ENCODE data around the gene PLP1.

The PLP1 gene

DNA sequence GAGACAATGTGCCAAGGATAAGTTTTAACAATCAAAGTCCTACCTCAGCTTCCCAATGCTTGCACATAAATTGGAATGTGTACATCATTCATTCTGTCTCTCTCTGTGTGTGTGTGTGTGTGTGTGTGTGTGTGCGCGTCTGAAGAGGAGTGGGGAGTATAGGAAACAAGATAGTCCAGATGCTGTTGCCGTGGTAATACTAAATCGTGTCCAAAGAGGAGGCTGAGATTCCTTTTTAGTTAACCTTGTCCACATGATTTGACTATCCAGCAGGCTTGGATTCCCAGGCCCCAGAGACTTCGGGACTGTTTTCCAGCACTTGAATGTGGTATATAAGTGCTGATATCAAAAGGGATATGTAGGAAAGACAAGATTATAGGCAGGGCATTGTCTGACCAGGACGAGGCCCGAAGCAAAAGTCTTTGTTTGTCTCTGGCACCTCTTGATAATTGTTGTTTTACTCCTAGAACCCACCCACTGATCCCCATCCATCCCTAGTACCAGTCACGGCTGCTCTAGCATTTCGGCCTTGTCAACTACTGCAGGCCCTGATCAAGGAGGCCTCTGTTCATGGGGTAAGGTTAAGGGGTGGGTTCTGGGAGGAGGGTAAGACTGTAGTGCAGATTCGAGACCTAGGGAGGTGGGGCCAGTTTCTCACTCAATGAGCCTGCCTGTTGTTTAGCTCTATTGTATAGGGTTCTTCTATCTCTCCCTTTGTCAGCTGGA lies 3.9 kb downstream of the PLP1 start:
- TF ChIP-seq, protein P1, sequence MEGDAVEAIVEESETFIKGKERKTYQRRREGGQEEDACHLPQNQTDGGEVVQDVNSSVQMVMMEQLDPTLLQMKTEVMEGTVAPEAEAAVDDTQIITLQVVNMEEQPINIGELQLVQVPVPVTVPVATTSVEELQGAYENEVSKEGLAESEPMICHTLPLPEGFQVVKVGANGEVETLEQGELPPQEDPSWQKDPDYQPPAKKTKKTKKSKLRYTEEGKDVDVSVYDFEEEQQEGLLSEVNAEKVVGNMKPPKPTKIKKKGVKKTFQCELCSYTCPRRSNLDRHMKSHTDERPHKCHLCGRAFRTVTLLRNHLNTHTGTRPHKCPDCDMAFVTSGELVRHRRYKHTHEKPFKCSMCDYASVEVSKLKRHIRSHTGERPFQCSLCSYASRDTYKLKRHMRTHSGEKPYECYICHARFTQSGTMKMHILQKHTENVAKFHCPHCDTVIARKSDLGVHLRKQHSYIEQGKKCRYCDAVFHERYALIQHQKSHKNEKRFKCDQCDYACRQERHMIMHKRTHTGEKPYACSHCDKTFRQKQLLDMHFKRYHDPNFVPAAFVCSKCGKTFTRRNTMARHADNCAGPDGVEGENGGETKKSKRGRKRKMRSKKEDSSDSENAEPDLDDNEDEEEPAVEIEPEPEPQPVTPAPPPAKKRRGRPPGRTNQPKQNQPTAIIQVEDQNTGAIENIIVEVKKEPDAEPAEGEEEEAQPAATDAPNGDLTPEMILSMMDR (IDR thresholded peaks at IDR 0.05; ENCODE audit: insufficient read depth, low read depth, low read length, missing control alignments) = no peak
- no peak overlapping the region for H3K4me3 ChIP-seq (ENCODE audit: low read depth, low read length)
- DNase-seq (ENCODE audit: low read depth) = no peak

DNA sequence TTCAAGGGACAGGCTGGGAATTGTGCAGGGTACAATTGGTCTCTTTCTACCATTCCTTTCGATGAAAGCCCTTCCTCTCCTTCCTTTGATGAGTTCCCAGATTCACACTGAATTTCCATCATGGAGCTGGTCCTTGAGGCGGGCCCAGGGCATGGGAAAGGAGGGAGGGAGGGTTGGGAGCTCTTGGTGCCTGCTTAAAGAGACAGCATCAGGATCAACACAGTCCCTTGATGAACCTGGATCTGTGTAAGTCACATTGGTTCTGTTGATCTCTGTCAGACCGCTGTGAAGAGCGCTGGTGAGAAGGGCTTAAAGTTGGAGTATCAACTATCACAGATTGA lies 4.4 kb downstream of the PLP1 start:
- TF ChIP-seq, protein P1 (IDR thresholded peaks at IDR 0.05; ENCODE audit: insufficient read depth, low read depth, low read length, missing control alignments) = no peak
- DNase-seq (ENCODE audit: low read depth) = no peak
- H3K4me3 ChIP-seq (ENCODE audit: low read depth, low read length) = no peak overlapping the region

DNA sequence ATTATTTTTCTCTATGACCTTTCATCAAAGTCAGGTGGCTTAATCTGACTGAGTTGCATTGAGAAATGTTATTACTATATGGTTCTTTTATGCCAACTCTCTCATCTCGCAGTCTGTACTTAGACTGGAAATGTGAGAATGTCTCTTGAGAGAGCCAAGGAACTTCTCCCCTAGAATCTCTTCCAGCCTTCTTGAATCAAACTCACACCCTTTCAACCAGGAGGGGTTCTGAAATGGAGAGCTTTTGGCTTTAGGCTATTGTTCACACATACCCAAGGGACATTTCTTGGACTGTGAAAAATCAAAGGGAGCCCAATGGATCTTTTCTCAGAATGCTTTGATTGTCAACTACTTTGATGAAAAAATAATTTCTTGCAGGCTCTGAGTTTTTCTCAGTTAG lies 5.1 kb downstream of the PLP1 start:
- TF ChIP-seq, protein P1 (IDR thresholded peaks at IDR 0.05; ENCODE audit: insufficient read depth, low read depth, low read length, missing control alignments) = no peak
- no peak for DNase-seq (ENCODE audit: low read depth)
- no peak overlapping the region for H3K4me3 ChIP-seq (ENCODE audit: low read depth, low read length)

DNA sequence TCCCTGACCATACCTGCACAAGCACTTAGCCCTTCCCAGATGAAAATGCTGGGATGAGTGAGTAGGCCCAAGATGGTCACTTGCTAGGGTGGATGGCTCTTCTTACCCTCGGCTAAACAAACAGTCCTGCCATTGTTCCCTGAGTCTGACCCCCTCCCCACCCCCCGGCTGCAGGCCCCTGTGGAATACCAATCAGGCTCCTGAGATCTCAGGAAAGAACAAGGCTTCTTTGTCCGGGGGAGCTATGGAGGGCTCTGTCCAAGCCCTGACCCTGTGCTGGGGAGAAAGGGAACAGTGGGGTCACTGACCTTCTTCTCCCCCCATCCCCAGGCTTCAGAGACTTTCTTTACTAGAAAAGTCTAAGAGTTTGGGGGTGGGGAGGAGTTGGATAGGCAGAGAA lies 6.0 kb downstream of the PLP1 start:
- TF ChIP-seq, protein P1 (IDR thresholded peaks at IDR 0.05; ENCODE audit: insufficient read depth, low read depth, low read length, missing control alignments) = no peak

DNA sequence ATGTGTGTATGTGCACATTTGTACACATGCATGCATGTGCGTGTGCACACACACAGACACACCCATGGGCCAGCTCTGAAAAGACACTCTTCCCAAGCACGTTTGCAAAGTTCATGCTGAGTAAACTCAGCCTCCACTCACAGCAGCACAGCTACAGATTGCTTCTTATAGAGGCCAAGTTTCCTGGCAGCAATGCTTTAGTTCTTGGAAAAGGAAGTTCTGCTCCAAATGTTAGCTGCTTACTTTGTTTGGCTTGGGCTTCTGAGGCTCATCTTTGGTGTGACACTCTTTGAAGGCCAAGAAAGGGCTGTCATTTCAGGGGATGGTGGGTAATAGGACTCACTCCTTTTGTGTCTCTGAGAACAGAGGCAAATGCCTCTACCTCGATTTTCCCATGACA lies 6.6 kb downstream of the PLP1 start:
- TF ChIP-seq, protein P1 (IDR thresholded peaks at IDR 0.05; ENCODE audit: insufficient read depth, low read depth, low read length, missing control alignments) = no peak
- no peak for DNase-seq (ENCODE audit: low read depth)
- no peak overlapping the region for H3K4me3 ChIP-seq (ENCODE audit: low read depth, low read length)

More for the DNA sequence above, 6.0 kb downstream of the PLP1 start:
- no peak for DNase-seq (ENCODE audit: low read depth)
- no peak overlapping the region for H3K4me3 ChIP-seq (ENCODE audit: low read depth, low read length)

DNA sequence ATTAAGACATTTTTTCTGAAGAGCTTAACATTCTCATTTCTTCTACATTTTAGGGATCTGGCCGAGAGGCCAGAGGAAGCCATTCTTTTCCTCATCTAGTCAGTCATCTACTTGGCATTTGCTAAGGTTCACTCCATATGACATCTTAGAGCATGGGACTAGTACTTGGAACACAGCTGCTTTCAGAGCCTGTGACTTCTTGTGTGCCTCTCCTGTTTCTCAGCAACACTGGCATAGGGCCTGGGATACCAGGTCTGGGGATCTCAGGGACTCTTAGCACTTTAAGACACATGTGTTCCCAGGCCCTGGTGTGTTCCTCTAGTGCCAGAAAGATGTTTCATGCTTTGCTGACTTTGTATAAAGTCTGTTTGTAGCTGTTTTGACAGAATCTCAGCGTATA lies 7.3 kb downstream of the PLP1 start:
- no peak overlapping the region for H3K4me3 ChIP-seq (ENCODE audit: low read depth, low read length)
- TF ChIP-seq, protein P1 (IDR thresholded peaks at IDR 0.05; ENCODE audit: insufficient read depth, low read depth, low read length, missing control alignments) = no peak
- DNase-seq (ENCODE audit: low read depth) = no peak

DNA sequence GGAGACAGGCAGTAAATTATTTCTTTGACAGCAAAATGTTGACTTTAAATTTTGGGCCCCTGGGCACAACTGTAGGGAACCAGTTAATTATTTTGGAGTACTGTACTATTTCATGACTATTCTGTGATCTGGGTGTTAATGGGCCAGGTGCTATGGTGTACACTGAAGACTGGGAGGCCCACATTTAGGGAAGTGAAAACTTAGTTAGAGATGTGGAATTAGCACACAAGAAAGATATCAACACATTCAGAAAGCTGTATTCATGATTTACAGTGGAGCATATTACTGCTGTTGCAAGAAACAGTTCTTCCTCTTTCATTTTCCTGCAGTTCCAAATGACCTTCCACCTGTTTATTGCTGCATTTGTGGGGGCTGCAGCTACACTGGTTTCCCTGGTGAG lies 12.4 kb downstream of the PLP1 start:
- no peak overlapping the region for H3K4me3 ChIP-seq (ENCODE audit: low read depth, low read length)
- no peak for DNase-seq (ENCODE audit: low read depth)
- TF ChIP-seq, protein P1 (IDR thresholded peaks at IDR 0.05; ENCODE audit: insufficient read depth, low read depth, low read length, missing control alignments) = no peak
